HFFc6 (cell line): ENCODE data around the gene MATCAP1. TPM values are rescaled to one million over a fixed set of nuclear protein-coding genes. Genes with fewer than 3 reads are reported as not detected.
A peak's percentile ranks its signal among the peaks of the same experiment; 100 is the strongest.

Experiments used
- DNase-seq: peaks from one replicate; pipeline ENCODE4 v3.0.0-alpha.2; 2018
- H3K27ac Mint-ChIP-seq: 2 replicates; pipeline ENCODE4 v1.8.0; 2020; ENCODE audit warnings: mild to moderate bottlenecking, mixed read lengths
- H3K27me3 Mint-ChIP-seq: 2 replicates; pipeline ENCODE4 v1.8.0; 2021; ENCODE audit warnings: mild to moderate bottlenecking, moderate library complexity, mixed read lengths; ENCODE audit not compliant: insufficient read depth
- H3K36me3 Mint-ChIP-seq: 2 replicates; pipeline ENCODE4 v1.8.0; 2021; ENCODE audit warnings: low read depth, mixed read lengths
- H3K4me1 Mint-ChIP-seq: 2 replicates; pipeline ENCODE4 v1.8.0; 2020; ENCODE audit warnings: low read depth, mixed read lengths
- H3K4me3 Mint-ChIP-seq: 2 replicates; pipeline ENCODE4 v1.8.0; 2020; ENCODE audit warnings: mild to moderate bottlenecking, moderate library complexity, mixed read lengths
- H3K9me3 Mint-ChIP-seq: 2 replicates; pipeline ENCODE4 v1.8.0; 2020; ENCODE audit warnings: mild to moderate bottlenecking, mixed read lengths
- CTCF ChIP-seq: fragments of 200-600 bp; sonication (generic); IDR thresholded peaks from 2 replicates; pipeline ENCODE4 v1.5.0; 2021; ENCODE audit warnings: antibody characterized with exemption, mild to moderate bottlenecking
- total RNA-seq, 6 experiments: library from RNA; stranded (reverse); fragmentation: NEBNext Ultra II Directional; extraction: Animal tissue kit (Norgen Biotek cat#: 25700); gene quantifications; 2 replicates in 1 of 6; 3 replicates in 5 of 6; pipeline ENCODE4 v1.2.3, GENCODE V29; 2021

Gene MATCAP1
- total RNA-seq, 6 experiments from 2014 or later: 9.6 to 13.8 (median 11.6) TPM

GRCh38 chr16:67158637-67159600, 24.8 kb downstream of the MATCAP1 start:
- H3K27me3 Mint-ChIP-seq: peaks cover 12% of the 10 kb centered on the region
- H3K4me1 Mint-ChIP-seq: peaks cover 9% of the 10 kb centered on the region
- H3K9me3 Mint-ChIP-seq: no peaks in the 10 kb centered on the region
- DNase-seq: no peak
- TF ChIP-seq CTCF: no peak
- H3K4me3 Mint-ChIP-seq: peak overlapping the region; percentile 92
- no peaks in the 10 kb centered on the region for H3K36me3 Mint-ChIP-seq
- peak overlapping the region; percentile 72 for H3K27ac Mint-ChIP-seq

GRCh38 chr16:67157892-67158635, 25.7 kb downstream of the MATCAP1 start:
- H3K36me3 Mint-ChIP-seq: no peaks in the 10 kb centered on the region
- TF ChIP-seq CTCF: no peak
- H3K4me1 Mint-ChIP-seq: peaks cover 9% of the 10 kb centered on the region
- H3K27me3 Mint-ChIP-seq: peaks cover 12% of the 10 kb centered on the region
- no peak overlapping the region for H3K27ac Mint-ChIP-seq
- H3K9me3 Mint-ChIP-seq: no peaks in the 10 kb centered on the region
- peak overlapping the region; percentile 92 for H3K4me3 Mint-ChIP-seq
- DNase-seq: no peak

- H3K36me3 Mint-ChIP-seq: no peaks in the 10 kb centered on the region
- TF ChIP-seq CTCF: no peak
- H3K4me3 Mint-ChIP-seq: no peak overlapping the region
- no peak for DNase-seq
- peaks cover 12% of the 10 kb centered on the region for H3K27me3 Mint-ChIP-seq
- no peak overlapping the region for H3K27ac Mint-ChIP-seq
- H3K4me1 Mint-ChIP-seq: peaks cover 9% of the 10 kb centered on the region
- H3K9me3 Mint-ChIP-seq: no peaks in the 10 kb centered on the region
Measured at GRCh38 chr16:67157106-67157748, 26.5 kb downstream of the MATCAP1 start.

- H3K4me3 Mint-ChIP-seq: no peak overlapping the region
- H3K9me3 Mint-ChIP-seq: no peaks in the 10 kb centered on the region
- no peaks in the 10 kb centered on the region for H3K36me3 Mint-ChIP-seq
- peaks cover 15% of the 10 kb centered on the region for H3K4me1 Mint-ChIP-seq
- no peak for TF ChIP-seq CTCF
- peaks cover 12% of the 10 kb centered on the region for H3K27me3 Mint-ChIP-seq
- no peak overlapping the region for H3K27ac Mint-ChIP-seq
- DNase-seq: no peak
Measured at GRCh38 chr16:67156143-67156844, 27.5 kb downstream of the MATCAP1 start.
